Central memory CD8-positive, alpha-beta T cell (primary cell): ENCODE results near the gene PRKAG2.

Experiments used
- ATAC-seq: fragments of 150-1000 bp; cut with Tn5 transposase; replicated peaks from 2 replicates; pipeline ENCODE4 v1.10.0; 2022; ENCODE audit warnings: mild to moderate bottlenecking, moderate FRiP score, moderate number of reproducible peaks; ENCODE audit not compliant: poor library complexity, severe bottlenecking; ENCODE audit errors: extremely low read depth
- DNase-seq, 2 donors: peaks; one replicate each; pipeline ENCODE4 v3.0.0; 2021; ENCODE audit warnings: low spot score in 2 of 2
- H3K27ac Mint-ChIP-seq: one replicate; pipeline ENCODE4 v1.8.0; 2022; ENCODE audit warnings: low read depth, mild to moderate bottlenecking, moderate library complexity, mixed read lengths
- H3K27me3 Mint-ChIP-seq: one replicate; pipeline ENCODE4 v1.8.0; 2022; ENCODE audit warnings: mixed read lengths
- H3K36me3 Mint-ChIP-seq: one replicate; pipeline ENCODE4 v1.8.0; 2022; ENCODE audit warnings: mild to moderate bottlenecking, moderate library complexity, mixed read lengths; ENCODE audit not compliant: insufficient read depth
- H3K4me1 Mint-ChIP-seq: one replicate; pipeline ENCODE4 v1.8.0; 2022; ENCODE audit warnings: mixed read lengths
- H3K4me3 Mint-ChIP-seq: one replicate; pipeline ENCODE4 v1.8.0; 2022; ENCODE audit warnings: mild to moderate bottlenecking, moderate library complexity, mixed read lengths
- H3K9me3 Mint-ChIP-seq: one replicate; pipeline ENCODE4 v1.8.0; 2022; ENCODE audit warnings: mixed read lengths

The PRKAG2 gene

DNA sequence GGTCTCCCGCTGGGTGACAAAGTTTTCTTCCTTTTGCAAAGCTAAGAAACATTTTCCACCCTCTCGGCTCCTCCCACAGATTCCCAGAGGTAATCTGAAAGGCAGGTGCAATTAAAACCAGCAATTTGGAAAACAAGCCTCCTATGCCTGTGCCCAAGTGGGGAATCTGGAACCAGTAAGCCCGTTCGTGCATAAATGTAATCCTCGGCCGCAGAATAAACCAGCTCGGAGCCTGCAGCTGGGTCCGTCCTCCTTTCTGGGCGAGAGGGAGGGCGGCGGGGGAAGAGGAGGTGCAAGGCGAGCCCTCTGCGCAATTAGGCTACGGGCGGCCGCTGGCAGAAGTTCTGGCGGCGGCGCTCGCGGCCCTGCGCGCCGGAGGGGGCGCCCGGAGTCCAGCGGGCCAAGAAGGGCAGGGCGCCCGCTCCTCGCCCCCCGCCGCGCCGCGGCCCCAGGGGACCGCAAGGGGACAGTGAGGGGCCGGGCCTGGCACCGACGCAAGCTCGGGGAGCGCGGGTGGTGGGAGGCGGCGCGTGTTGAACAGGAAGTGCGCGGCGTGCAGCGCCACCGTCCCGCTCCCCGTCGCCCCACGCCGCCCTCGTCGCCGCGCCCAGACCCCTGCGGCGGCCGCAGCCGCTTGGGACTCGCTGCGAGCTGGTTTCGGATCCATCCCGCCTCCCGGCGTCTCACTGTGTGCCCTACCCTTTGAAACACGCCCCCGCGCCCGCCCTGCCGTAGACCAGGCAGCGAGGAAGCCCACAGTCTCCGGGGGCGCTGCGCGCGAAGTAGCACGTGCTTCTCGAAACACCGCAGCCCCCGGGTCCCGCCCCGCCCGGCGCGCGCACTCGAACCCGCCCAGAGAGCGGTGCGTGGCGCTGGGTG, at the start of gene PRKAG2:
Gene PRKAG2, minus strand, starts transcription at position 217 of the 879 bp plus-strand sequence. CDS start 495 bp downstream, outside the sequence.
- peak; percentile 57 for ATAC-seq

DNA sequence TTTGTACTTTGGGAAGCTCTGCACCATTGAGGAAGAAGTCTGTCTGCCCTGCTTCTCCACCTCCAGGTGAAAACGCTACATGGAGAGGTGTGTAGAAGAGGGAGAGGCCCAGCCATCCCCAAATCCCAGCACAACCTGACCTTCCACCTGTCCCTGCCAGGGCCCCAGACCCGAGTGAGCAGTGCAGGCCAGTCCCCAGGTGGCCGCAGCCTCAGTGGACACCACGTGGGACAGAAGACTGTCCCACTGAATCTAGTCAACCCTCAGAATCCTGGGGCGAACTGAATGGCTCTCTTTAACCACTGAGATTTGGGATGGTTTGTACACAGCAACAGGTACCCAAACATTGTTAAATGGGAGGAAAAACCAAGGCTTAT, 49.4 kb upstream of the PRKAG2 start:
- H3K27ac Mint-ChIP-seq, result no peak overlapping the region
- ATAC-seq, result no peak
- H3K4me1 Mint-ChIP-seq, result no peaks in the 10 kb centered on the region
- H3K36me3 Mint-ChIP-seq, result no peaks in the 10 kb centered on the region
- H3K4me3 Mint-ChIP-seq, result no peak overlapping the region
- no peaks in the 10 kb centered on the region for H3K9me3 Mint-ChIP-seq
- DNase-seq, result no peak
- peaks cover 63% of the 10 kb centered on the region for H3K27me3 Mint-ChIP-seq

More for the DNA sequence above, at the start of gene PRKAG2:
- no peaks in the 10 kb centered on the region for H3K9me3 Mint-ChIP-seq
- DNase-seq, result peak; percentile 59 to 65
- H3K27ac Mint-ChIP-seq, result peak within 1 kb of the TSS; percentile 89
- peaks cover 20% of the 10 kb centered on the region for H3K4me1 Mint-ChIP-seq
- H3K36me3 Mint-ChIP-seq, result peaks cover 18% of the 10 kb centered on the region
- peak within 1 kb of the TSS; percentile 98 for H3K4me3 Mint-ChIP-seq
- no peaks in the 10 kb centered on the region for H3K27me3 Mint-ChIP-seq

DNA sequence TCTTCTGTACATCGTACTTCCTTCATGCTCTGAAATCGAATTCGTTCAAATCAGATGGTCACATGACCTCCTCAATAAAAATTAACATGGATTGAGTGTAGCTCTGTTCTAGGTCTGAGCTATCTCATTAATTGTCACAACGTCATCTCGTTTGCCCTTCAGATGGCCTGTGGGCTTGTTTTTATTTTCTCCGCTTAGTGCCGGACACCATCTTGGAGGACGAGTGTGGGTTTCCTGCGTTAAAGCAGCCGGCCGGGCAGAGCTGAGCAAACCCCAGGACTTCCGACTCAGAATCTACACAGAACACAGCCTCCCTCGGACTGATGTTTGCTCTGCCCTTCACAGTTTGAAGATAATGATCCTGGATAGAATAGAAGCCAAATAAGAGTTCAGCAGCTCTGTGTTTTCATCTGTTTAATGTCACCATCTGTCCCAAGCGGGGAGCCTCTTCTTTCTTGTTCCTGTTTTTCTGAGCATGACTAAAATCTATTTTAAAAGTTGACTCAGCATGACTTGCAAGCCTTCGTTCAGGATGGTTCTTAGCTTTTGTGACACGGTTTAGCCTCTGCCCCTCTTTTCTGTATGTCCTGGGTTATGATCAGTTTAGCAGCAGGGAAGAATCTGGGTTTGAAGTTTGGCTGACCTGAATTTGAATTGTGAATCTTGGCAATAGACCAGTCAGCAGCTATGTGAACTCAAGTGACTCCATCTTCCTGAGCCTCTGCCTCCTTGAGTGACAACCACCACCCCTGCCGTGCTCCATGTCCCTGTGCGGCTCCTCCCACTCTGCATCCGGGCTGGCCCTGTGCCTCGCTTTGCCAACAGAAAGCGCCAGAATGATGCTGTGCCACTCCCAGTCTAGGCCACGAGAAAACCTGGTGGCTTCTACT, 48.8 kb upstream of the PRKAG2 start:
- no peak overlapping the region for H3K27ac Mint-ChIP-seq
- DNase-seq (no peak), ATAC-seq (no peak)
- H3K36me3 Mint-ChIP-seq, result no peaks in the 10 kb centered on the region
- H3K27me3 Mint-ChIP-seq, result peaks cover 66% of the 10 kb centered on the region
- no peaks in the 10 kb centered on the region for H3K9me3 Mint-ChIP-seq
- no peak overlapping the region for H3K4me3 Mint-ChIP-seq
- H3K4me1 Mint-ChIP-seq, result no peaks in the 10 kb centered on the region

DNA sequence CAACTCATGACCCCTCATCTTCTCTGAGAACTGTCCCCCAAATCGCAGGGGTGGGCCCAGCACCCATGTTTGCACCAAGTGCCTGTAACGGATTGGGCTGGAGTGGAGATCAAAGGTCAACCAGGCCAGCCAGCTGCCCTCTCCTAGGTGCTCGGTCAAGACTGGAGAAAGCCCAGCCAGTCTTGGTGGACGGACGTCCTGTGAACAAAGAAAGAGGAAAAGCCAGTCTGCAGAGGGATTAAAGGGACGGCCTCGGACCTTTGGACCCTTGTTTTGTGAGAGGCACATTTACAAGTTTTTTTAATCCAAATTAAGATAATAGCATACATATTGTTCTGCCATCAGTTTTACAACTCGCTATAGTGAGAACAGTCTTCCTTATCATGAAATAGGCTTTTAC, 47.6 kb upstream of the PRKAG2 start:
- ATAC-seq (no peak), DNase-seq (no peak)
- no peak overlapping the region for H3K27ac Mint-ChIP-seq
- H3K4me3 Mint-ChIP-seq, result no peak overlapping the region
- H3K36me3 Mint-ChIP-seq, result no peaks in the 10 kb centered on the region
- H3K27me3 Mint-ChIP-seq, result peaks cover 66% of the 10 kb centered on the region
- no peaks in the 10 kb centered on the region for H3K4me1 Mint-ChIP-seq
- no peaks in the 10 kb centered on the region for H3K9me3 Mint-ChIP-seq

DNA sequence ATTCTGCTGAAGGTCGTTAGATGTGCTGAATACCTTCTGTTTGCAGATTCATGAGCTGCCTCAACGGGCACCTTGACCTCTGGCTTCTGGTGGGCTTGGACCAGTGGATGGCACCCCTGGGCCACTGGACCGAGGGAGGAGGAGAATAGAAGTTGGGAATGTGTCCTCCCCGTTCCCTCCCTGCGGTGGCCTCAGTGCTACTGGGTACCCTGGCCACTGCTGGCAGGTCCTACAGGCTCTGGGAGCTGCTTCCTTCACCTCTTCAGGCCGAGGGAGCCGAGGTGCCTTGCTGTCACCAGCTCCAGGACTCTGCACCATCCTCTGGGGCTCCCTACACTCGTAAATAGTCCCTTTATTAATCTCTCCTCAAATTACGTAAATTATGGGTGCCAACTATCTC, 47.1 kb upstream of the PRKAG2 start:
- no peaks in the 10 kb centered on the region for H3K9me3 Mint-ChIP-seq
- H3K36me3 Mint-ChIP-seq, result no peaks in the 10 kb centered on the region
- DNase-seq (no peak), ATAC-seq (no peak)
- peaks cover 68% of the 10 kb centered on the region for H3K27me3 Mint-ChIP-seq
- H3K27ac Mint-ChIP-seq, result no peak overlapping the region
- no peak overlapping the region for H3K4me3 Mint-ChIP-seq
- no peaks in the 10 kb centered on the region for H3K4me1 Mint-ChIP-seq

DNA sequence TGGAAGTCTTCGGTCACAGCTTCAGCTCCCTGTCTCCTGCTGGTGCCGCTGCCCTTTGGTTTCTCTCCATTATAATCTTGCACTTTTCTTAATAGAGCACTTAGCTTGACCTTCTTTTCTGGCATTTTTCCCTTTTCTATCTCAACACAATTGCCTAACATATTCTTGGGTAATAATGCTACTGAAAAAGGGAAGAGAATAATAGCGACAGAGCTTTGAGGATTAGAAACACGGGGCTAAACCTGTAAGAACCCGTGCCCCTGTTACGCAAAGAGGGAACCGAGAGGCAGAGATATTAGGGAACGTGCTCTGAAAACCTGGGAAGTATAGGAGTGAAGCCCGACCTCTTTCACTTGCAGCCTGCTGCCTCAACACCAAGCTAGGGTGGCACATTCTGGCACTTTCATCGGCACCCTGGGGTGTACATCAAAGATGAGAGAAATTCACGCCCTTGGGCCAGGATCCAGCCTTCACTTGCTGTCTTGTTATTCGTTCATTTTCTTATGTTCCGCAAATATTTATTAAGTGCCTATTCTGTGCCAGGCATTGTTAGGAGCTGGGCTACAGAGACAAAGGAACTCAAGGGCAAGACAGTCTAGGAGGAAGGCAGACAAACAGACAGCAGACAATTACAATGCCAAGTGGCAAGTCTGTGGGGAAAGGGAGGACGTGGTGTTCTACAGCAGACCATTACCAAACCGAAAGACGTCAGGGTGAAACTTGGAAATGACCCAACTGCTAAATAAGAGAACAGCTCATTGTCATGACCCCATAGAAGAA, 46.4 kb upstream of the PRKAG2 start:
- H3K4me1 Mint-ChIP-seq, result no peaks in the 10 kb centered on the region
- peaks cover 75% of the 10 kb centered on the region for H3K27me3 Mint-ChIP-seq
- no peaks in the 10 kb centered on the region for H3K36me3 Mint-ChIP-seq
- no peak overlapping the region for H3K4me3 Mint-ChIP-seq
- DNase-seq (no peak), ATAC-seq (no peak)
- no peaks in the 10 kb centered on the region for H3K9me3 Mint-ChIP-seq
- H3K27ac Mint-ChIP-seq, result no peak overlapping the region

DNA sequence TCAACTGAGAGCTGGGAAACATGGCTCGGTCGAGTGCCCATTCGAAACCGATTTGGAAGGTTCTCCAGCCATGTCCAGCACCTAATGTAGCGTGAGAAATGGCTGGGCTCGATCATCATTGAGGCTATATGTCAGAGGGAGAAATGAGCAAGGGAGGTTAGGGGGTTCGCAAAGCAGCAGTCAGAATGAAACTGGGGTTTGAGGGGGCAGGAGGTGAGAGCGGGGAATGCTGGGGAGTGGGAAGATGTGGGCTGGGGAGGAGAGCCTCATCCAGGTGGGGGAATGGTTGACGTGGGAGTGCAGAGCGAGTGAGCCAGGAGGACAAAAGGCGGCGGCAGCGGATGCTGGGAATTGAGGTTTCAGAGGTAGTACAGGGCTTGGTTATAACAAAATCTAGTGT, 44.5 kb upstream of the PRKAG2 start:
- Mint-ChIP-seq H3K27me3 (peaks cover 77% of the 10 kb centered on the region), H3K9me3 (no peaks in the 10 kb centered on the region), H3K36me3 (no peaks in the 10 kb centered on the region), H3K4me3 (no peak overlapping the region), H3K27ac (no peak overlapping the region), H3K4me1 (no peaks in the 10 kb centered on the region)
- ATAC-seq (no peak), DNase-seq (no peak)

DNA sequence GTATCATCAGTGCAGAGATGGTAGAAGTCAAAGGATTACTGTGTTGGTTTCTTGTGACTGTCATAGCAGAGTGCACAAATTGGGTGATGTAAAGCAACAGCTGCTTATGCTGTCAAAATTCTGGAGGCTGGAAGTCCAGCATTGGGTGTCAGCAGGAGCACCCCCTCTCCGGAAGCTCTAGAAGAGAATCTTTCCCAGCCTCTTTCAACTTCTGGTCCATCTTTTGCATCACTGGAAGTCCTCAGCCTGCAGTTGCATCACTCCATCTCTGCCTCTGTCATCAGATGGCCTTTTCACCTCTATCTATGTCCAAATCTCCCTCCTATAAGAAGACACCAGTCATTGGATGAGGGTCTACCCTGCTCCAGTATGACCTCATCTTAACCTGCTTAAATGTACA, 43.6 kb upstream of the PRKAG2 start:
- Mint-ChIP-seq H3K4me1 (no peaks in the 10 kb centered on the region), H3K27me3 (peaks cover 70% of the 10 kb centered on the region), H3K9me3 (no peaks in the 10 kb centered on the region), H3K27ac (no peak overlapping the region), H3K36me3 (no peaks in the 10 kb centered on the region), H3K4me3 (no peak overlapping the region)
- ATAC-seq (no peak), DNase-seq (no peak)

DNA sequence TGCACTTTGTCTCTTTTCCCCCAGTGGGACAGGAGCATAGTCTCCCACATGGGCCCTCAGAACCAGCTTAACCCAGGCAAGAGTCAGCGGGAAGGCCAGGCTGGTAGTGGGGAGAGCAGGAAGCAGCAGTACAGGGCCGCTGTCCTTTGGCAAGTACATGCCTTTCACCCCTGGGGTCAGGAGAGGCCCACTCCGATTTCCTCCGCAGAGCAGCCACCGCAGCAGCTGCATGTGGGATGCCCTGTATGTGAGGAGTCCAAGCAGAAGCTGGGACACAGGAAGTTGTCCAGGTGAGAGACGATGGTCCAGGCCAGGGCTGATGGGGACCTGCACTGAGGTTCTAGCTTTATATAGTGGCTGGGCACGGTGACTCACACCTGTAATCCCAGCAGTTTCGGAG, 42.7 kb upstream of the PRKAG2 start:
- Mint-ChIP-seq H3K27ac (no peak overlapping the region), H3K4me1 (no peaks in the 10 kb centered on the region), H3K27me3 (peaks cover 72% of the 10 kb centered on the region), H3K9me3 (no peaks in the 10 kb centered on the region), H3K4me3 (no peak overlapping the region), H3K36me3 (no peaks in the 10 kb centered on the region)
- ATAC-seq (no peak), DNase-seq (no peak)

DNA sequence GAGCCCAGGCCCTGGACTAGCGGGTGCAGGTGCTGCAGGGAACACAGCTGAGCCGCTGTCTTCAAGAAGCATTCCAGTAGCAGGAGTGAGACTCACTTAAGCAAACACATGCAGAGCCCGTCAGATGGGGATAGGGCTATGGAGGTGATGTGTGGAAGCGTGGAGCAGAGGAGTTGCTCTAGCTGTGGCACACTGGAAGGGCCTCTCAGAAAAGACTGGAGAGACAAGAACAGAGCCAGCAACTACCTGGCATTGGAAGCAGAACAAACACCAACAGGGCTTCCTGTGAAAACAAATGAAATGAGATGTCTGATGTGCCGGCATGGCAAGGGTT, 41.6 kb upstream of the PRKAG2 start:
- no peak for ATAC-seq
- Mint-ChIP-seq H3K4me1 (no peaks in the 10 kb centered on the region), H3K4me3 (no peak overlapping the region), H3K36me3 (no peaks in the 10 kb centered on the region), H3K27me3 (peaks cover 61% of the 10 kb centered on the region), H3K27ac (no peak overlapping the region), H3K9me3 (no peaks in the 10 kb centered on the region)
- no peak for DNase-seq

DNA sequence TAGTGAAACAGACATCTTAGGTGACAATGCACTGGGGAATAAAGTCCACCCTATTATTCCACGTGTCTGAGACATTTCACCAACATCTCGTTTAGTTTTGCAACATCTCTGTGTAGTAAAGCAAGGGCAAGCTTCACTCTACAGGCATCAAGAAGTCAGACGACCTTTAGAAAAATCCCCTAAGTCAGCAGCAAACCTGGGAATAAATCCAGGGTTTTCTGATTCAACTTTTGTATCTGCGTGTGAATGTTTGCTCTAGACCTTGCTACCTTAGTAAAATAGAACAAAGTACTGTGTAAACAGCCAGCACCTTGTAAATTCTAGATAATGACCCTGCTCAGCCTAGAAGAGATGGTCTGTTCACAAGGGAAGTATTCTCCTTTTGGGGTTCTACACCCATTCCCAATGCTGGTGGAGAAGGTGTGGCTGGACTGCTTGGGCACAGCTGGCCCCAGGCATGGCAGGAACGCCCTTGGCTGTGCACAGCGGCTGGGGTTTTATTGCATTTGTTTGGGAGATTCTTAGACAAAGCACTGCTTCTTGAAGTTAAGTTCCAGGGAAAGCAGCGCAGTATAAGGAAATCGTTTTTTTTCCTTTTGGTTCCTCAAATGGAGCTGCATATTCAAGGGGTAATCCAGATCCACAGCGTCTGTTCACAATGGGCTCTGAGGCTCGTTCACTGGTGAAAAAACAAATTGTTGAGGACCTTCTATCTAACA, 41.0 kb upstream of the PRKAG2 start:
- Mint-ChIP-seq H3K9me3 (no peaks in the 10 kb centered on the region), H3K27me3 (peaks cover 56% of the 10 kb centered on the region), H3K4me3 (no peak overlapping the region), H3K27ac (no peak overlapping the region), H3K4me1 (no peaks in the 10 kb centered on the region), H3K36me3 (no peaks in the 10 kb centered on the region)
- DNase-seq (no peak), ATAC-seq (no peak)

DNA sequence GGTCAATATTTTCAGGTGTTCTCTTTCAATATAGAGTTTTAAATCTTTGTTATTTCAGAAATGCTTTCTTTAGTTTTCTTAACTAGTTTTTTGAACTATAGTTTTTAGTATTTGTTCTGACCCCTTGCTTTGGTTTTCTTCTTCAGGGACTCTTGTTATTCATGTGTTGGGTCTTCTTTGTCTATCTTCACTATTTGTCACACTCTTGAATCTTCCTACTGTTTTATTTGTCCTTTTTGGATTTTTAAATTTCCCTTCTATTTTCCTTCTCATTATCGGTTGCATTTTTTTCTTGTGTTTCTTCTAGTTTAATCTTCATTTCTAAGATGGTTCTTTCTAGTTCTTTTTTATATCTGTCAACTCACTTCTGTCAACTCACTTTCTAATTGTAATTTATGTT, 37.1 kb upstream of the PRKAG2 start:
- H3K27ac Mint-ChIP-seq, result no peak overlapping the region
- no peaks in the 10 kb centered on the region for H3K36me3 Mint-ChIP-seq
- ATAC-seq, result no peak

More for the DNA sequence above, 37.1 kb upstream of the PRKAG2 start:
- H3K4me1 Mint-ChIP-seq, result no peaks in the 10 kb centered on the region
- DNase-seq, result no peak
- H3K4me3 Mint-ChIP-seq, result no peak overlapping the region
- peaks cover 25% of the 10 kb centered on the region for H3K27me3 Mint-ChIP-seq
- no peaks in the 10 kb centered on the region for H3K9me3 Mint-ChIP-seq
